ENCODE measurements around the gene EXOSC7. TPM values are rescaled to one million over a fixed set of nuclear protein-coding genes. Genes with fewer than 3 reads are reported as not detected.
A peak's percentile ranks its signal among the peaks of the same experiment; 100 is the strongest.

Gene EXOSC7
- total and polyA plus RNA-seq, 2 of the 4 experiments (the other 2 are of a cell fraction), result 61.6 to 62.2 TPM

GRCh38 chr3:45051685-45052084, 75.6 kb downstream of the EXOSC7 start:
- peaks cover 12% of the 10 kb centered on the region for H3K4me1 ChIP-seq (ENCODE audit: control insufficient read depth, insufficient read depth, low read length)
- H3K18ac ChIP-seq (ENCODE audit: low read depth, low read length), result peak overlapping the region; percentile 9; the same call in 1 of the 2 replicates
- BruUV-seq (replicated peaks), result no TSS peak
- H2BK5ac ChIP-seq (ENCODE audit: low read depth, low read length, poor library complexity, severe bottlenecking), result peak overlapping the region; percentile 11
- peaks cover 10% of the 10 kb centered on the region for H3K9me1 ChIP-seq (ENCODE audit: insufficient read depth, low read length)
- peak overlapping the region in 1 of 2 experiments; percentile 35; a peak in 1 of 4 replicates for H4K8ac ChIP-seq (ENCODE audit: low read depth in 2 of 2, low read length in 2 of 2)
- no peaks in the 10 kb centered on the region for H4K20me1 ChIP-seq (ENCODE audit: insufficient read depth, low read length)
- ChIA-PET CTCF (no interaction called here), POLR2A (ENCODE audit: unreplicated experiment) (no interaction called here)
- in situ Hi-C loops (cut with MboI; ENCODE audit: low sequenced_read_pairs), result no loop called here
- H3K4ac ChIP-seq (ENCODE audit: low read depth, low read length), result peak overlapping the region; percentile 57
- intact Hi-C loops (cut with micrococcal nuclease), result no loop called here
- no peak overlapping the region for H3K23ac ChIP-seq (ENCODE audit: low read depth, low read length)
- no CpG with 5 or more reads among the region's 6 CpGs for WGBS, 2 experiments (ENCODE audit: extremely low coverage in 2 of 2, insufficient read length in 1 of 2)
- peak overlapping the region; percentile 54 for H2BK120ac ChIP-seq (ENCODE audit: low read depth, low read length)
- H2BK20ac ChIP-seq (ENCODE audit: low read depth, low read length), result peak overlapping the region; percentile 50; the same call in 1 of the 2 replicates
- no peak overlapping the region for H3K4me3 ChIP-seq (ENCODE audit: insufficient read depth, low read depth, low read length)
- no peaks in the 10 kb centered on the region for H3K9me3 ChIP-seq (ENCODE audit: control insufficient read depth, insufficient read depth, low read length)
- DNase-seq (no peak), ATAC-seq (ENCODE audit: low read depth) (no peak)
- dilution Hi-C loops (cut with HindIII; ENCODE audit: low sequenced_read_pairs, unreplicated experiment), result no loop called here
- peak overlapping the region; percentile 54; the same call in 1 of the 3 replicates for H2BK15ac ChIP-seq (ENCODE audit: low read depth, low read length)
- H3K4me2 ChIP-seq (ENCODE audit: low read depth, low read length), result no peak overlapping the region
- peak overlapping the region; percentile 88 for H2AK5ac ChIP-seq (ENCODE audit: low read depth, low read length)
- no peak overlapping the region for H3K9ac ChIP-seq (ENCODE audit: low read depth, low read length)
- no peak overlapping the region for H3K56ac ChIP-seq (ENCODE audit: extremely low read depth, insufficient read depth, low read length)
- H3K27ac ChIP-seq (ENCODE audit: insufficient read depth, low read length), result no peak overlapping the region
- H3K27me3 ChIP-seq (ENCODE audit: control insufficient read depth, insufficient read depth, low read length), result no peaks in the 10 kb centered on the region
- H3K79me1 ChIP-seq (ENCODE audit: low read depth in 1 of 2, low read length in 2 of 2), result peaks cover 3 to 7% of the 10 kb centered on the region in 2 experiments
- H4K5ac ChIP-seq (ENCODE audit: low read depth, low read length), result peak overlapping the region; percentile 1; the same call in 1 of the 2 replicates
- TF ChIP-seq RFX5 (IDR thresholded peaks at IDR 0.05; ENCODE audit: low read depth, low read length) (no peak), NFE2L2 (IDR thresholded peaks at IDR 0.05; ENCODE audit: low read depth, low read length) (no peak), POLR2A (IDR thresholded peaks at IDR 0.05; ENCODE audit: low read depth, low read length) (no peak), BHLHE40 (IDR thresholded peaks at IDR 0.05; ENCODE audit: low read depth, low read length) (no peak), FOS (IDR thresholded peaks at IDR 0.05; ENCODE audit: low read depth, low read length) (no peak), MAZ (IDR thresholded peaks at IDR 0.05; ENCODE audit: borderline replicate concordance, low read depth, low read length) (no peak), ELK1 (IDR thresholded peaks at IDR 0.05; ENCODE audit: borderline replicate concordance, low read depth, low read length) (no peak), CEBPB (IDR thresholded peaks at IDR 0.05; ENCODE audit: low read depth, low read length) (no peak), SMC3 (IDR thresholded peaks at IDR 0.05; ENCODE audit: low read depth, low read length) (no peak), CTCF (conservative IDR thresholded peaks at IDR 0.05; ENCODE audit: low read depth, low read length) (no peak), USF2 (IDR thresholded peaks at IDR 0.05; ENCODE audit: low read depth, low read length) (no peak), RAD21 (IDR thresholded peaks at IDR 0.05; ENCODE audit: low read length) (no peak), MXI1 (IDR thresholded peaks at IDR 0.05; ENCODE audit: borderline replicate concordance, low read depth, low read length) (no peak), MAFK (IDR thresholded peaks at IDR 0.05; ENCODE audit: low read depth, low read length) (no peak), CHD1 (IDR thresholded peaks at IDR 0.05; ENCODE audit: low read depth, low read length) (no peak), RCOR1 (IDR thresholded peaks at IDR 0.05; ENCODE audit: insufficient replicate concordance, low read length) (no peak)
- no peak overlapping the region for H3K14ac ChIP-seq (replicated peaks; ENCODE audit: low read depth, low read length)
- H3K36me3 ChIP-seq (ENCODE audit: control insufficient read depth, insufficient read depth, low read length), result no peaks in the 10 kb centered on the region
- peak overlapping the region; percentile 50; the same call in 1 of the 2 replicates for H4K91ac ChIP-seq (ENCODE audit: insufficient read depth, low read depth, low read length)
- H2AFZ ChIP-seq (replicated peaks; ENCODE audit: low read length, poor library complexity), result no peak overlapping the region
- H2AK9ac ChIP-seq (replicated peaks; ENCODE audit: low read depth, low read length, poor library complexity), result no peak overlapping the region

Data from IMR-90 (cell line).